GM19324 (cell line): ENCODE results near the gene GAL3ST2.
A peak's percentile ranks its signal among the peaks of the same experiment; 100 is the strongest.
"Not testable (repeated sequence)": the region's sequence is repeated elsewhere in the genome, so short reads cannot be mapped to it uniquely, and the experiment has no call there.

Experiments used
- ATAC-seq: cut with Tn5 transposase; IDR thresholded peaks from one replicate; pipeline ENCODE4 v1.9.1; 2021; ENCODE audit warnings: mild to moderate bottlenecking, moderate library complexity; ENCODE audit not compliant: unreplicated experiment, low FRiP score

The GAL3ST2 gene

DNA sequence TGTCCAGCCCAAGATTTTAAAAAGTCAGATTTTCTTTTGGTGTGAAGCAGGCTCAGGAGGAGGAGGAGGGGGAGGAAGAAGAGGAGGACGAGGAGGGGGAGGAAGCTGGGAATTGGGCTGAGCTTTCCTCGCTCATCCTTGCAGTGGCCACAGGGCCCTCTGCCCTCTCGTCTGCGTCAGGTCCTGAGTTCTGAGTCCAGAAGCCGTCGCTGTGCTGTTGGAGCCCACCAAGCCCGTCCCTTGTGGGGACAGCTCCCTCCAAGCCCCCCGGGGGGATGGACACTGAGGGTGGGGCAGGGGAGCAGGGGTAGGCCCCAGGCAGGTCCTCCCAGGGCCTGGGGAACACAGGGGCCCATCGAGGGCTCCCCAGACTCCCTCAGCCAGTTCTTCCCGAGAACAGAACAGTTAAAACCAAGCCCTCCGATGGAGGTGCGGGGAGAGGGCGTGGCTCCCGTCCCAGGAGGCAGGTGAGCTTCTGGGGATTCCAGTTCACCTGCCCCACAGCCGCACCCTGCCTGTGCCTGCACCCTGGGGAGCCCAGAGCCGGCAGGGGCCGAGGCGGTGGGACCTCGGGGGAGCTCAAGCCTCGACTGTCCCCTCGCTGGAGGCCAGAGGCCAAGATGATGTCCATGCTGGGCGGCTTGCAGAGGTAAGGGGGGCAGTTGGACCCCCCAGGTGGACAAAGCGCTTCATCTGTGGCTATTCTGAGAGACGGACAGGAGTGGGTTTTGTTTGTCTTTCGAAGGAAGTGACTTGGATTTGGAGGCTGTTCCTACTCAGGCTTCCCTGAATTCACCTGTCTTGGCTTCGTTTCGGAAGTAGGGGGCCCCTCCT is at the start of gene GAL3ST2:
Gene GAL3ST2 (plus strand): TSS at position 487 of the 834 bp plus-strand sequence. CDS start 134 bp downstream, at position 621.
- no peak for ATAC-seq

DNA sequence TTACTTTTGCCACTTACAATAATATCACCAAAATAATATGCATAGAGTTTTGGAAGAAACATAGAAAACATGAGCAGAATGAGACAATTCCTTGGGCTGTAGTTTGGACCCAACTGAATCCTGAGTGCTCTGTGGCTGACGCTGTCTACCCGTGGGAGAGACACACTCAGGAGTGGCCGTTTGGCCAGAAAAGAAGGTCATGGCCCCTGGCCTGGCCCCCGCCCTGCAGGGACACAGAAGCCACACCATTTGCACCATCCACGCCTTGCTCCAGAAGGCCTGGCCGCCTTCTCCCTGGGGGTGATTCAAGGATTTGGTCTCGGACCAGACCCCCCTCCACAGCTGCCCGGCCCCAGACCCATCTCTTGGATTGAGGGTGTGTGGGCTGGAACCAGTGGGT is 48.6 kb upstream of the GAL3ST2 start:
- no peak for ATAC-seq

DNA sequence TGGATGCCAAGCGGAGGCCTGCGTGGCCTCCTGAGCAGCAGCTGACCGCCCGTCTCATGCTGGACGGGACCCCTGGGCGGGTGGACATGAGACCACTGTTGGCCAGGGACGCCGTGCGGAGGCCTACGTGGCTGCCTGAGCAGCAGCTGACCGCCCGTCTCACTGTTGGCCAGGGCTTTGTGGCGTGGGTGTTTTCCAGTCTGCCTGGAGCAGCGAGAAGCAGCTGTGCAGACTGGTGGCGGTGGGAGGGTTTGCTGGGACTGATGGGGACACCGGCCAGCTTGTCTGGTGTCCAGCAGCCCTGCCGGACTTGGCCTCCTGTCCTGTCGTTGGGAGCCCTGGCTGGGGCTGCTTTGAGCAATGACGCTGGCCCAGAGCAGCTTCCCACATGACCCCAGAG is 48.0 kb upstream of the GAL3ST2 start:
- ATAC-seq, result no peak

DNA sequence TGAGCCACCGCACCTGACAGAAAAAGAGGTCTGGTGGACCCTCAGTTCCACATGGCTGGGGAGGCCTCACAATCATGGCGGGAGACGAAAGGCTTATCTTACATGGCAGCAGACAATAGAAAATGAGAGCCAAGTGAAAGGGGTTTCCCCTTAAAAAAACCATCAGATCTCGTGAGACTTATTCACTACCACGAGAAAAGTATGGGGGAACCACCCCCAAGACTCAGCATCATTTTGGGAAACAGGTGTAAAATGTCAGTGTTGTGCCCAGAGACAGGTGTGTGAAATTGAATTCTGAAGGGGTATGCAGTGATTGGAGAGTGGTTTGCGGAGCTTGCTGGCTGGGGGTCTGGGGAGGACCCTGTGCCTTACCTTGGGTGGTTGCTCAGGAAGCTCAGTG is 46.8 kb upstream of the GAL3ST2 start:
- ATAC-seq, result no peak

- ATAC-seq, result no peak
These were observed 45.8 kb upstream of the GAL3ST2 start for GRCh38 chr2:241730671-241731293.

GRCh38 chr2:241732513-241733186 is 44.0 kb upstream of the GAL3ST2 start:
- ATAC-seq, result not testable (repeated sequence)

GRCh38 chr2:241733391-241734207 is 43.0 kb upstream of the GAL3ST2 start:
- no peak for ATAC-seq

- ATAC-seq, result no peak
These were observed 42.5 kb upstream of the GAL3ST2 start for GRCh38 chr2:241734208-241734466.

DNA sequence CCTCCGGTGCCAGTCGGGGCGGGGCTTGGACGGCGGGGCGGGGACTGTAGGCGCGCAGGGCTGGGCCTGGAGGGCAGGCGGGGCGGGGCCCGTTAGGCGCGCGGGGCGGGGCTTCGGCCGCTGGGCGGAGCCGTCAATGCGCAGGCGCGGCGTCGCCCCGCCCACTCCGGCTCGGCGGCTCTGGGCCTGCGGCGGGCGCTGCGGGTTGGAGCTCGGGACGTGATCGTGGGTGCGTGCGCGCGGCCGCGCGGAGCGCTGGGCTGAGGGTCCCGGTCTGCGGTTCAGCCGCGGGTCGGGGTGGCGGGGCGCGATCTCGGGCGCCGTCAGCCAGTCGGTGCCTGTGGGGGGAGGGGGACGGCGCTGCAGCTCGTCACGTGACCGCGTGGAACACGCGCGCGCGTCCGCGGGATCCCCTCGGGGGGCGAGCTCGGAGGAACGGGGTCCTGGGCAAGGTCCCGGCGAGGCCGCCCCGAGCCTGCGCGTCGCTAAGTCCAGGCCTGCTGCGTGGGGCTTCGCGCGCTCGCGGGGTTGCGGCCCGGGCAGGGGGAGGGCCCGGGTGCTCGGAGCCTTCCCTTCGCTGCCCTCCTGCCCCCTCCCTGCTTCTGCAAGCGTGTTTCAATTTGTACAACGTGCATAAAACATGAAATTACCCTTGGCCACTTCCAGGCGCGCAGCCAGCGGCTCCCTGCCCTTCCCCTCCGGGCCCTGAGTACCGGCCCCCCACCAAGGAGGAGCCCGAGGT is 42.0 kb upstream of the GAL3ST2 start, which contains the start of gene D2HGDH:
Gene D2HGDH (plus strand): TSS at position 164 of the 742 bp plus-strand sequence. CDS start 595 bp downstream, outside the sequence.
- ATAC-seq, result peak; percentile 87

- no peak for ATAC-seq
These were observed 40.5 kb upstream of the GAL3ST2 start for GRCh38 chr2:241736111-241736510.

DNA sequence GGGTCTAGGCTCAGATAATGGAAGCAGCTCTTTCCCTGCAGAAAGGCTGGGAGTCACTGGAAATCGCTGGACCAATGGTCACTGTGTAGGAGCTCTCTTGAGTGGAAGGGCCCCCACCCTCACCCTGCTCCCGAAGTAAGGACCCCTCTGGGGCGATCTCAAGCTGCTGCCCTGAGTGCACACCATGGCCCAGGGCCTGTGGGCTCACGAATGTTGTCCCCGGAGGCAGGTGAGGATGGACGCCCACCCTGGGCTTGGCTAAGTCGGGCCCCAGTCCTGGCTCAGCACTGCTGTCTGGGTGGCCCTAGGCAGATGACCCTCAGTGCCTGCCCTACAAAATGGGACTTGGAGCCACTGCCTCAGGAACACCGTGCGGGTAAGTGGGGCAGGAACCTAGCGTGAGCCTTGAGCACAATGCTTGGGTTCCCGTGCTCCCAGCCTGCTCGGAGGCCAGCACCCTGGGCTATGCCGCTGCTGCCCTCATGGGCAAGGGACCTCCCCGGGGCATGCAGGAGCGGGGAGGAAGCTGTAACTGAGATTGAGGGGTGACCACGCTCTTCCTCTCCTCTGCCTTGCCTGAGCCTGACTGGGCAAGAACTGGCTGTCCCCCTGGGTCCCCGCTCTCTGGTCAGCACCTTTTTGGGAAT is 38.5 kb upstream of the GAL3ST2 start:
- ATAC-seq, result no peak

- ATAC-seq, result no peak
These were observed 37.4 kb upstream of the GAL3ST2 start for GRCh38 chr2:241739177-241739576.

GRCh38 chr2:241739651-241740050 is 37.0 kb upstream of the GAL3ST2 start:
- no peak for ATAC-seq

DNA sequence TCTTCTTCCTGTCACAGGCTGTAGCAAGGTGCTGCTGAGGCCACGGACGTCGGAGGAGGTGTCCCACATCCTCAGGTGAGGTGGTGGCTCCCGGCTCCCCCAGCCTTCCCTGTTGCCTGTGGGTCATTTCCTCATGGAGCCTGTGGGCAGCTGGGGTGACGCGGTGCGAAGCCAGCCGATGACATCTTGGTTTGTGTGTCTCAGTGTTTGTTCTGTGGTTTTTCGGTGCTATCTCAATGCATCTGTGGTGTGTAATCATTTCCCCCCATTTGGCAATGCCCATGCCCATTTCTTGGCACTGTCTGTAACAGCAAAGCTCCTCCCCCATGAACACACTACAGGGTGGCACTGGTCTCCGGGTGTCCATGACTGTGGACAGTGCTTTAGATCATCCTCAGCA is 35.6 kb upstream of the GAL3ST2 start:
- ATAC-seq, result no peak

GRCh38 chr2:241742320-241742939 is 34.2 kb upstream of the GAL3ST2 start:
- ATAC-seq, result no peak

DNA sequence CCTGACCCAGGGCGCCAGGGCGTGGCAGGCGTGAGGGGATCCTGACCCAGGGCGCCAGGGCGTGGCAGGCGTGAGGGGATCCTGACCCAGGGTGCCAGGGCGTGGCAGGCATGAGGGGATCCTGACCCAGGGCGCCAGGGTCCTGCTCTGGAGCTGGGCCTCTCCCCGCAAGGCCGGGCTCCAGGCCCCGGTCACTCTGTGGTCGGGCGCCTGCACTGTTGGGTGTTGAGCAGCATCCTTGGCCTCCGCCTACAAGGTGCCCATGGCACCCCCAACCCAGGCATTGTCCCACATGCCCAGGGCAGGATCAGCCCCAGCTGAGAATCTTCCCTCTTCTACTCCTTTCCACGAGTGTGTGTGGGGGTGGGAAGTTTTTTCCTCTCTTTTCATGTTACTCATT is 33.6 kb upstream of the GAL3ST2 start:
- ATAC-seq, result not testable (repeated sequence)

GRCh38 chr2:241743620-241744019 is 33.0 kb upstream of the GAL3ST2 start:
- no peak for ATAC-seq

- no peak for ATAC-seq
These were observed 32.4 kb upstream of the GAL3ST2 start for GRCh38 chr2:241744028-241744754.
